NCI-H510A (cell line): ENCODE measurements around the gene HM13.
"Not testable (repeated sequence)": the region's sequence is repeated elsewhere in the genome, so short reads cannot be mapped to it uniquely, and the experiment has no call there.

Experiments used
- DNase-seq: peaks from one replicate; lab custom pipeline; 2025; lab: John Stamatoyannopoulos, UW

Gene HM13

GRCh38 chr20:31568041-31568731, 53.9 kb downstream of the HM13 start:
- DNase-seq = no peak

- no peak for DNase-seq
Observed at GRCh38 chr20:31568773-31569162, 54.5 kb downstream of the HM13 start.

GRCh38 chr20:31569163-31570020, 55.1 kb downstream of the HM13 start:
- DNase-seq = no peak

GRCh38 chr20:31570021-31570463, 55.8 kb downstream of the HM13 start:
- DNase-seq = no peak

- DNase-seq = no peak
Observed at GRCh38 chr20:31570735-31571617, 56.7 kb downstream of the HM13 start.

GRCh38 chr20:31572042-31572700, 57.9 kb downstream of the HM13 start:
- DNase-seq = no peak

- peak; percentile 97 for DNase-seq
Observed at GRCh38 chr20:31572701-31573554, 58.7 kb downstream of the HM13 start.

- DNase-seq = no peak
Observed at GRCh38 chr20:31573555-31574321, 59.5 kb downstream of the HM13 start.

- not testable (repeated sequence) for DNase-seq
Observed at GRCh38 chr20:31574986-31575385, 60.7 kb downstream of the HM13 start.

- DNase-seq = no peak
Observed at GRCh38 chr20:31576751-31577150, 62.5 kb downstream of the HM13 start.

GRCh38 chr20:31577194-31577593, 63.0 kb downstream of the HM13 start:
- no peak for DNase-seq

GRCh38 chr20:31578448-31579138, 64.4 kb downstream of the HM13 start:
- no peak for DNase-seq

- no peak for DNase-seq
Observed at GRCh38 chr20:31579245-31579644, 65.0 kb downstream of the HM13 start.

GRCh38 chr20:31579941-31580651, 65.9 kb downstream of the HM13 start:
- not testable (repeated sequence) for DNase-seq

GRCh38 chr20:31580706-31581105, 66.5 kb downstream of the HM13 start:
- DNase-seq = no peak

- DNase-seq = no peak
Observed at GRCh38 chr20:31581391-31581790, 67.1 kb downstream of the HM13 start.

GRCh38 chr20:31587545-31588389, 73.5 kb downstream of the HM13 start:
- no peak for DNase-seq

- no peak for DNase-seq
Observed at GRCh38 chr20:31590717-31591225, 76.5 kb downstream of the HM13 start.
